ENCODE results near the gene TGIF1.

The TGIF1 gene

GRCh38 chr18:3455907-3456685, 6.1 kb downstream of the TGIF1 start:
- Mint-ChIP-seq H3K4me1 (peaks cover 60% of the 10 kb centered on the region), H3K9me3 (peaks cover 15% of the 10 kb centered on the region), H3K27me3 (ENCODE audit: low read depth) (no peaks in the 10 kb centered on the region), H3K36me3 (ENCODE audit: low read depth) (peaks cover 54% of the 10 kb centered on the region), H3K27ac (peak overlapping the region; percentile 99), H3K4me3 (peak overlapping the region; percentile 96 to 99 (median 99))
- no peak for TF ChIP-seq CTCF (IDR thresholded peaks at IDR 0.05; ENCODE audit: unreplicated experiment in 3 of 3)

- Mint-ChIP-seq H3K9me3 (peaks cover 15% of the 10 kb centered on the region), H3K27me3 (ENCODE audit: low read depth) (no peaks in the 10 kb centered on the region), H3K36me3 (ENCODE audit: low read depth) (peaks cover 60% of the 10 kb centered on the region), H3K4me3 (peak overlapping the region; percentile 96 to 99 (median 99)), H3K4me1 (peaks cover 60% of the 10 kb centered on the region), H3K27ac (peak overlapping the region; percentile 99)
- TF ChIP-seq CTCF (IDR thresholded peaks at IDR 0.05; ENCODE audit: unreplicated experiment in 3 of 3), result no peak
Measured at GRCh38 chr18:3456686-3457069, 6.7 kb downstream of the TGIF1 start.

DNA sequence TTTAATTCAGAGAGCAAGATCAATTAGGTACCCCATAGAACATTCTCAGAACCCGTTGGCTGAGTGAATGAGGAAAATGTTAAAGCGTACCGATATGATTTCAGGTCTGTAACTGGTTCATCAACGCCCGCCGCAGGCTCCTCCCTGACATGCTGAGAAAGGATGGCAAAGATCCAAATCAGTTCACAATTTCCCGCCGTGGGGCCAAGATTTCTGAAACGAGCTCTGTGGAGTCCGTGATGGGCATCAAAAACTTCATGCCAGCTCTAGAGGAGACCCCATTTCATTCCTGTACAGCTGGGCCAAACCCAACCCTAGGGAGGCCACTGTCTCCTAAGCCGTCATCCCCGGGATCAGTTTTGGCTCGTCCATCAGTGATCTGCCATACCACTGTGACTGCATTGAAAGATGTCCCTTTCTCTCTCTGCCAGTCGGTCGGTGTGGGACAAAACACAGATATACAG, 7.3 kb downstream of the TGIF1 start:
- peaks cover 66% of the 10 kb centered on the region for H3K36me3 Mint-ChIP-seq (ENCODE audit: low read depth)
- no peak for TF ChIP-seq CTCF (IDR thresholded peaks at IDR 0.05; ENCODE audit: unreplicated experiment in 3 of 3)
- peaks cover 60% of the 10 kb centered on the region for H3K4me1 Mint-ChIP-seq
- peaks cover 19% of the 10 kb centered on the region for H3K9me3 Mint-ChIP-seq
- peak overlapping the region; percentile 96 to 99 (median 99) for H3K4me3 Mint-ChIP-seq
- H3K27ac Mint-ChIP-seq, result peak overlapping the region; percentile 15 to 99 (median 99)
- no peaks in the 10 kb centered on the region for H3K27me3 Mint-ChIP-seq (ENCODE audit: low read depth)

DNA sequence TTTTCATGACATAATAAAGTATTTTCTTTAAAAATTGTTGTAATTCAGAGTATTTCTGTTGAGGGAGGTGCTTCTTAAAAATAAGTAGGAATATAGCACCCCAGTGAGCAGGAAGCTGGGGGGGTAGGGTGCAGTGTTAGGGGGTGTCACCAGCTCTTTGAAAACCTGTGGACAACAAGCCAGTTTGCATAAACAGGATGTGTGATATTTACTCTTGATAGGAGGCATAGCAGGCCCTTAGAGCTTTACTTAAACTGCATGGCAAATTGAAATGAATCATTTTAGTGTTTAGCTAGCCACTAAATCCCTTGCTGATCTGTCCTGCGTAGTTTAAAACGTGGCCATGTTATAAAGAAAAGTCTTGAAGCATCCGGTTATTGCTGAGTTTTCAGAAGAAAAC, 8.4 kb downstream of the TGIF1 start:
- Mint-ChIP-seq H3K27ac (peak overlapping the region; percentile 49 to 99 (median 72)), H3K4me1 (peaks cover 60% of the 10 kb centered on the region), H3K9me3 (peaks cover 19% of the 10 kb centered on the region), H3K4me3 (peak overlapping the region in 2 of 3 experiments; percentile 21 to 70), H3K36me3 (ENCODE audit: low read depth) (peaks cover 75% of the 10 kb centered on the region), H3K27me3 (ENCODE audit: low read depth) (no peaks in the 10 kb centered on the region)
- no peak for TF ChIP-seq CTCF (IDR thresholded peaks at IDR 0.05; ENCODE audit: unreplicated experiment in 3 of 3)

GRCh38 chr18:3458952-3459853, 9.2 kb downstream of the TGIF1 start:
- Mint-ChIP-seq H3K36me3 (ENCODE audit: low read depth) (peaks cover 76% of the 10 kb centered on the region), H3K4me1 (peaks cover 53% of the 10 kb centered on the region), H3K9me3 (peaks cover 19% of the 10 kb centered on the region), H3K27ac (peak overlapping the region; percentile 49 to 99 (median 72)), H3K27me3 (ENCODE audit: low read depth) (no peaks in the 10 kb centered on the region), H3K4me3 (peak overlapping the region in 2 of 3 experiments; percentile 14 to 30)
- no peak for TF ChIP-seq CTCF (IDR thresholded peaks at IDR 0.05; ENCODE audit: unreplicated experiment in 3 of 3)
